Neural progenitor cell (in vitro differentiated cells): Measurements from ENCODE around the gene RSPH1. TPM values are rescaled to one million over a fixed set of nuclear protein-coding genes. Genes with fewer than 3 reads are reported as not detected.

ENCODE experiments used
- DNase-seq: peaks from one replicate; pipeline ENCODE4 v3.0.0-alpha.2; 2016; ENCODE audit warnings: low spot score
- H2AFZ ChIP-seq: fragments of 200-600 bp; sonication (generic); replicated peaks from 2 replicates; pipeline ENCODE4 v1.6.1; 2016; ENCODE audit warnings: antibody characterized with exemption
- H3F3A ChIP-seq: fragments of 200-600 bp; sonication (generic); 2 replicates; pipeline ENCODE4 v1.6.1; 2016; ENCODE audit warnings: antibody characterized with exemption, low read depth
- H3K27ac ChIP-seq: fragments of 200-600 bp; sonication (generic); 2 replicates; pipeline ENCODE4 v1.5.1; 2016; ENCODE audit warnings: mild to moderate bottlenecking
- H3K27me3 ChIP-seq: fragments of 200-600 bp; sonication (generic); 2 replicates; pipeline ENCODE4 v1.6.1; 2016; ENCODE audit warnings: mild to moderate bottlenecking, moderate library complexity
- H3K36me3 ChIP-seq: fragments of 200-600 bp; sonication (generic); 2 replicates; pipeline ENCODE4 v1.5.1; 2016
- H3K4me1 ChIP-seq: fragments of 200-600 bp; sonication (generic); 2 replicates; pipeline ENCODE4 v1.6.1; 2016; ENCODE audit warnings: mixed run types
- H3K4me2 ChIP-seq: fragments of 200-600 bp; sonication (generic); 2 replicates; pipeline ENCODE4 v1.6.1; 2016
- H3K4me3 ChIP-seq: fragments of 200-600 bp; sonication (generic); 2 replicates; pipeline ENCODE4 v1.5.1; 2016
- H3K79me2 ChIP-seq: fragments of 200-600 bp; sonication (generic); 2 replicates; pipeline ENCODE4 v1.6.1; 2016; ENCODE audit warnings: low read depth
- H3K9ac ChIP-seq: fragments of 200-600 bp; sonication (generic); 2 replicates; pipeline ENCODE4 v1.6.1; 2016
- H3K9me3 ChIP-seq: fragments of 200-600 bp; sonication (generic); 2 replicates; pipeline ENCODE4 v1.5.1; 2016; ENCODE audit warnings: low read depth
- H4K20me1 ChIP-seq: fragments of 200-600 bp; sonication (generic); 2 replicates; pipeline ENCODE4 v1.6.1; 2016; ENCODE audit warnings: low read depth
- H3K27ac Mint-ChIP-seq: 3 replicates; pipeline ENCODE4 v1.8.0; 2021; ENCODE audit warnings: mixed read lengths
- H3K27me3 Mint-ChIP-seq: 2 replicates; pipeline ENCODE4 v1.8.0; 2022; ENCODE audit warnings: low read depth, mild to moderate bottlenecking, inconsistent platforms, moderate library complexity, mixed read lengths; ENCODE audit not compliant: insufficient read depth
- H3K36me3 Mint-ChIP-seq: 3 replicates; pipeline ENCODE4 v1.8.0; 2021; ENCODE audit warnings: mixed read lengths
- H3K4me1 Mint-ChIP-seq: 3 replicates; pipeline ENCODE4 v1.8.0; 2021; ENCODE audit warnings: mixed read lengths
- H3K4me3 Mint-ChIP-seq: 3 replicates; pipeline ENCODE4 v1.8.0; 2021; ENCODE audit warnings: mild to moderate bottlenecking, moderate library complexity, mixed read lengths
- H3K9me3 Mint-ChIP-seq: 3 replicates; pipeline ENCODE4 v1.8.0; 2020; ENCODE audit warnings: mixed read lengths
- EZH2 ChIP-seq: fragments of 200-600 bp; sonication (generic); IDR thresholded peaks from 2 replicates; pipeline ENCODE4 v1.6.1; 2017; ENCODE audit warnings: antibody characterized with exemption, mild to moderate bottlenecking, moderate library complexity
- EZH2phosphoT487 ChIP-seq: fragments of 200-600 bp; sonication (generic); IDR thresholded peaks from 2 replicates; pipeline ENCODE4 v1.6.1; 2017; ENCODE audit warnings: antibody characterized with exemption
- total RNA-seq: library from RNA; depleted of rRNA; stranded (reverse); fragments of >200 nt; gene quantifications from 2 replicates; pipeline ENCODE4 v1.2.3, GENCODE V29; 2015; ENCODE audit warnings: low replicate concordance
- TF ChIP-seq, protein P1 (sequence below): fragments of 200-600 bp; sonication (generic); IDR thresholded peaks from 2 replicates; pipeline ENCODE4 v1.5.1; 2017; ENCODE audit warnings: antibody characterized with exemption, mild to moderate bottlenecking

The RSPH1 gene
- total RNA-seq, 1 donor from 2014 or later = 0.04 TPM

DNA sequence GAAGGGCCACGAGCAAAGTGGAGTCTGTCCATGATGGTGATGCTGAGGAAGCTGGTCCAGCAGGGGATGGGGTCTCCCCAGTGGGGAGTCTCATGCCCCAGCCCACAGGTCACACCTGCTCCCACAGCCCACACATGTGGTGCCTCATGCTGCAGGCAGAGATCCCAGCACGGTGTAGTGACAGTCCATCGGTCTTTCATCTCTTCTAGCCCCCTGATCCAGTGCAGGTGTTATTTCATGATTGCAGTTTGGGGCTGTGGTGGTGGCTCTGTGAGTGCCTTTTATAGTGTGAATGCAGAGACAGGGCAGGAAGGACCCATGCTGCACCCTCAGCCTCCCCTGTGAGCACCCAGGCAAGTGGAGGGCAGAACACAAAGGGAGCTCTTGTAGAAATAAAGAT lies 47.3 kb downstream of the RSPH1 start:
- no peaks in the 10 kb centered on the region for H3K9me3 Mint-ChIP-seq
- peaks cover 11% of the 10 kb centered on the region for H3K27me3 Mint-ChIP-seq
- TF ChIP-seq, protein P1, sequence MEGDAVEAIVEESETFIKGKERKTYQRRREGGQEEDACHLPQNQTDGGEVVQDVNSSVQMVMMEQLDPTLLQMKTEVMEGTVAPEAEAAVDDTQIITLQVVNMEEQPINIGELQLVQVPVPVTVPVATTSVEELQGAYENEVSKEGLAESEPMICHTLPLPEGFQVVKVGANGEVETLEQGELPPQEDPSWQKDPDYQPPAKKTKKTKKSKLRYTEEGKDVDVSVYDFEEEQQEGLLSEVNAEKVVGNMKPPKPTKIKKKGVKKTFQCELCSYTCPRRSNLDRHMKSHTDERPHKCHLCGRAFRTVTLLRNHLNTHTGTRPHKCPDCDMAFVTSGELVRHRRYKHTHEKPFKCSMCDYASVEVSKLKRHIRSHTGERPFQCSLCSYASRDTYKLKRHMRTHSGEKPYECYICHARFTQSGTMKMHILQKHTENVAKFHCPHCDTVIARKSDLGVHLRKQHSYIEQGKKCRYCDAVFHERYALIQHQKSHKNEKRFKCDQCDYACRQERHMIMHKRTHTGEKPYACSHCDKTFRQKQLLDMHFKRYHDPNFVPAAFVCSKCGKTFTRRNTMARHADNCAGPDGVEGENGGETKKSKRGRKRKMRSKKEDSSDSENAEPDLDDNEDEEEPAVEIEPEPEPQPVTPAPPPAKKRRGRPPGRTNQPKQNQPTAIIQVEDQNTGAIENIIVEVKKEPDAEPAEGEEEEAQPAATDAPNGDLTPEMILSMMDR = no peak
- TF ChIP-seq EZH2phosphoT487 = no peak
- no peak for TF ChIP-seq EZH2
- Histone ChIP-seq H3K9ac (no peak overlapping the region), H3K9me3 (no peaks in the 10 kb centered on the region), H3K4me2 (no peak overlapping the region), H3K27me3 (no peaks in the 10 kb centered on the region), H3K4me1 (no peaks in the 10 kb centered on the region), H3K27ac (no peak overlapping the region), H3K79me2 (no peaks in the 10 kb centered on the region), H3K4me3 (no peak overlapping the region), H3K36me3 (no peaks in the 10 kb centered on the region), H3F3A (peaks cover 3% of the 10 kb centered on the region), H4K20me1 (no peaks in the 10 kb centered on the region), H2AFZ (no peak overlapping the region)
- no peak overlapping the region for H3K4me3 Mint-ChIP-seq
- H3K27ac Mint-ChIP-seq = no peak overlapping the region
- DNase-seq = no peak
- peaks cover 20% of the 10 kb centered on the region for H3K4me1 Mint-ChIP-seq
- H3K36me3 Mint-ChIP-seq = no peaks in the 10 kb centered on the region

DNA sequence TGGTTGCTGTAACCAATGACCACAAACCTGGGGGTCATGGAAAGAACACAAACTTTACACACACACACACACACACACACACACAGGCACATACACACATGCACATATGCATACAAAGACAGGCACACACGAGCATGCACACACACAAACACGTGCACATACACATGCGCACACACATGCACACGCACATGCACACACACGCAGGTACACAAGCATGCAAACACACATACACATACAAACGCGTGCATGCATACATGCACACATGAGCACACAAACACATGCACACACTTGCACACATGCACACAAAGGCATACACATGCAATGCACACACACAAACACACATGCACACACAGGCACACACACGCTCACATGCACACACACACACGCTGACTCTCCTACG lies 48.3 kb downstream of the RSPH1 start:
- TF ChIP-seq EZH2phosphoT487 (no peak), EZH2 (no peak)
- TF ChIP-seq, protein P1 = no peak
- no peak overlapping the region for H3K4me3 Mint-ChIP-seq

DNA sequence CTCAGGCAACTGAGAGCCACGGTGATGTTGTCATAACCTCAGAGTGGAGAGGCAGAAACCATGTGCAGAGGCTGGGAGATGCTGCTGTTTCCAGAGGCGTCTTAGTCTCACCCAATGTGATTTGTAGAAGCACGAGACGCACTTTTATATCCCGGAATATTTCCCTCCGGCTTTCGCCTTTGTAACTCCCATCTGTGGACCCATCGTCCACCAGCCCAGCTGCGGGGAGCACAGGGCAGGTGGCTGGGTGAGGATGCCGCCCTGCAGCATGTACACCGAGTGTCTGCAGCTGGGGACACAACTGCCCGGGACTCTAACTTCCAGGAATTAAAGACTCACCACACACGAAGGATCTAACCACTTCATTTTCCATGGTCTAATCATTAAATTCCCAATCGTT lies 48.8 kb downstream of the RSPH1 start:
- Histone ChIP-seq H4K20me1 (no peaks in the 10 kb centered on the region), H3K9me3 (no peaks in the 10 kb centered on the region), H2AFZ (no peak overlapping the region), H3K4me2 (no peak overlapping the region), H3K9ac (no peak overlapping the region), H3K4me1 (no peaks in the 10 kb centered on the region), H3K27ac (no peak overlapping the region), H3K36me3 (no peaks in the 10 kb centered on the region), H3K79me2 (no peaks in the 10 kb centered on the region), H3K27me3 (no peaks in the 10 kb centered on the region), H3K4me3 (no peak overlapping the region), H3F3A (peaks cover 3% of the 10 kb centered on the region)
- TF ChIP-seq EZH2 (no peak), EZH2phosphoT487 (no peak)
- TF ChIP-seq, protein P1 = no peak
- H3K27ac Mint-ChIP-seq = peak overlapping the region; percentile 66
- DNase-seq = no peak
- peaks cover 11% of the 10 kb centered on the region for H3K4me1 Mint-ChIP-seq
- H3K27me3 Mint-ChIP-seq = peaks cover 10% of the 10 kb centered on the region
- no peak overlapping the region for H3K4me3 Mint-ChIP-seq
- H3K36me3 Mint-ChIP-seq = no peaks in the 10 kb centered on the region
- H3K9me3 Mint-ChIP-seq = no peaks in the 10 kb centered on the region

More for the DNA sequence above, 48.3 kb downstream of the RSPH1 start:
- no peaks in the 10 kb centered on the region for H3K9me3 ChIP-seq
- H3F3A ChIP-seq = peaks cover 3% of the 10 kb centered on the region
- H3K27me3 ChIP-seq = no peaks in the 10 kb centered on the region
- H3K36me3 Mint-ChIP-seq = no peaks in the 10 kb centered on the region
- H3K9me3 Mint-ChIP-seq = no peaks in the 10 kb centered on the region
- no peak overlapping the region for H3K4me3 ChIP-seq
- H4K20me1 ChIP-seq = no peaks in the 10 kb centered on the region
- H3K9ac ChIP-seq = no peak overlapping the region
- H3K4me1 Mint-ChIP-seq = peaks cover 11% of the 10 kb centered on the region
- H3K27ac ChIP-seq = no peak overlapping the region
- H3K4me1 ChIP-seq = no peaks in the 10 kb centered on the region
- H3K27me3 Mint-ChIP-seq = peaks cover 10% of the 10 kb centered on the region
- DNase-seq = no peak
- no peaks in the 10 kb centered on the region for H3K36me3 ChIP-seq
- no peak overlapping the region for H2AFZ ChIP-seq
- H3K4me2 ChIP-seq = no peak overlapping the region
- no peaks in the 10 kb centered on the region for H3K79me2 ChIP-seq
- no peak overlapping the region for H3K27ac Mint-ChIP-seq
